Caki2 (cell line): ENCODE data around the gene LRRC75A. TPM values are rescaled to one million over a fixed set of nuclear protein-coding genes. Genes with fewer than 3 reads are reported as not detected.

ENCODE experiments used
- DNase-seq: peaks from one replicate; pipeline ENCODE4 v3.0.0-alpha.2; 2015; ENCODE audit warnings: low read depth
- in situ Hi-C: cut with HindIII; loops from 2 replicates; pipeline ENCODE4 v1.10.0; 2016; ENCODE audit warnings: low sequenced_read_pairs, low pct_unique_long_range_greater_than_20kb, mixed read lengths
- total RNA-seq: library from RNA; depleted of rRNA; stranded (reverse); fragments of >200 nt; shearing (Covaris generic); gene quantifications from 2 replicates; pipeline ENCODE4 v1.2.3, GENCODE V29; 2014; ENCODE audit warnings: low replicate concordance

LRRC75A gene
- total RNA-seq, 1 experiment from 2014 or later: 1.1 TPM

GRCh38 chr17:16495980-16496819, 4.2 kb upstream of the LRRC75A start:
- in situ Hi-C loops: no loop called here
- DNase-seq: no peak

GRCh38 chr17:16495561-16495960, 3.6 kb upstream of the LRRC75A start:
- in situ Hi-C loops: no loop called here

GRCh38 chr17:16494059-16494458, 2.1 kb upstream of the LRRC75A start:
- no peak for DNase-seq
- in situ Hi-C loops: no loop called here

More at GRCh38 chr17:16495561-16495960, 3.6 kb upstream of the LRRC75A start:
- DNase-seq: no peak

GRCh38 chr17:16493531-16494046, 1.6 kb upstream of the LRRC75A start:
- DNase-seq: no peak
- in situ Hi-C loops: no loop called here

GRCh38 chr17:16492613-16493530, 879 bp upstream of the LRRC75A start:
- no peak for DNase-seq
- in situ Hi-C loops: no loop called here

GRCh38 chr17:16491131-16491702, 776 bp downstream of the LRRC75A start:
- no peak for DNase-seq
- in situ Hi-C loops: no loop called here

- in situ Hi-C loops: no loop called here
- DNase-seq: no peak
Observed at GRCh38 chr17:16489431-16489830, 2.6 kb downstream of the LRRC75A start.

GRCh38 chr17:16488968-16489337, 3.0 kb downstream of the LRRC75A start:
- in situ Hi-C loops: no loop called here

GRCh38 chr17:16488186-16488967, 3.6 kb downstream of the LRRC75A start:
- DNase-seq: no peak
- in situ Hi-C loops: no loop called here

More at GRCh38 chr17:16488968-16489337, 3.0 kb downstream of the LRRC75A start:
- DNase-seq: no peak

- peak; percentile 59 for DNase-seq
- in situ Hi-C loops: no loop called here
Observed at GRCh38 chr17:16486373-16487250, 5.4 kb downstream of the LRRC75A start.

GRCh38 chr17:16484445-16485175, 7.4 kb downstream of the LRRC75A start:
- DNase-seq: no peak

GRCh38 chr17:16483021-16483645, 8.9 kb downstream of the LRRC75A start:
- no peak for DNase-seq
- in situ Hi-C loops: no loop called here

More at GRCh38 chr17:16484445-16485175, 7.4 kb downstream of the LRRC75A start:
- in situ Hi-C loops: no loop called here

- in situ Hi-C loops: no loop called here
- DNase-seq: no peak
Observed at GRCh38 chr17:16482253-16482652, 9.7 kb downstream of the LRRC75A start.

- no peak for DNase-seq
- in situ Hi-C loops: no loop called here
Observed at GRCh38 chr17:16480995-16481394, 11.0 kb downstream of the LRRC75A start.

GRCh38 chr17:16479264-16479663, 12.7 kb downstream of the LRRC75A start:
- DNase-seq: no peak
- in situ Hi-C loops: no loop called here

- no peak for DNase-seq
- in situ Hi-C loops: no loop called here
Observed at GRCh38 chr17:16478649-16479048, 13.3 kb downstream of the LRRC75A start.
